ENCODE data around the gene KHNYN. TPM values are rescaled to one million over a fixed set of nuclear protein-coding genes. Genes with fewer than 3 reads are reported as not detected.
A peak's percentile ranks its signal among the peaks of the same experiment; 100 is the strongest.
"Not testable (repeated sequence)": the region's sequence is repeated elsewhere in the genome, so short reads cannot be mapped to it uniquely, and the experiment has no call there.

The KHNYN gene
- total RNA-seq, 1 donor from 2014 or later, result 128 TPM

- FAIRE-seq (no peak), DNase-seq (ENCODE audit: low read depth) (no peak)
- Histone ChIP-seq H3K27me3 (ENCODE audit: control insufficient read depth, insufficient read depth, low read length) (no peaks in the 10 kb centered on the region), H3K4me3 (ENCODE audit: low read depth, low read length) (no peak overlapping the region), H3K36me3 (ENCODE audit: control insufficient read depth, insufficient read depth, low read length) (no peaks in the 10 kb centered on the region)
- TF ChIP-seq CTCF (IDR thresholded peaks at IDR 0.05; ENCODE audit: insufficient read depth, low read length, severe bottlenecking), result no peak
Observed at GRCh38 chr14:24387009-24387345, 42.8 kb upstream of the KHNYN start.

GRCh38 chr14:24387579-24387978 is 42.2 kb upstream of the KHNYN start:
- not testable (repeated sequence) for H3K4me3 ChIP-seq (ENCODE audit: low read depth, low read length); H3K27me3 ChIP-seq (ENCODE audit: control insufficient read depth, insufficient read depth, low read length); DNase-seq (ENCODE audit: low read depth); H3K36me3 ChIP-seq (ENCODE audit: control insufficient read depth, insufficient read depth, low read length); FAIRE-seq

- FAIRE-seq (no peak), DNase-seq (ENCODE audit: low read depth) (no peak)
- no peak for TF ChIP-seq CTCF (IDR thresholded peaks at IDR 0.05; ENCODE audit: insufficient read depth, low read length, severe bottlenecking)
- Histone ChIP-seq H3K27me3 (ENCODE audit: control insufficient read depth, insufficient read depth, low read length) (no peaks in the 10 kb centered on the region), H3K36me3 (ENCODE audit: control insufficient read depth, insufficient read depth, low read length) (no peaks in the 10 kb centered on the region), H3K4me3 (ENCODE audit: low read depth, low read length) (no peak overlapping the region)
Observed at GRCh38 chr14:24388474-24389179, 41.1 kb upstream of the KHNYN start.

GRCh38 chr14:24389226-24389848 is 40.4 kb upstream of the KHNYN start:
- Histone ChIP-seq H3K27me3 (ENCODE audit: control insufficient read depth, insufficient read depth, low read length) (no peaks in the 10 kb centered on the region), H3K36me3 (ENCODE audit: control insufficient read depth, insufficient read depth, low read length) (no peaks in the 10 kb centered on the region), H3K4me3 (ENCODE audit: low read depth, low read length) (no peak overlapping the region)
- TF ChIP-seq CTCF (IDR thresholded peaks at IDR 0.05; ENCODE audit: insufficient read depth, low read length, severe bottlenecking), result no peak
- FAIRE-seq (no peak), DNase-seq (ENCODE audit: low read depth) (no peak)

DNA sequence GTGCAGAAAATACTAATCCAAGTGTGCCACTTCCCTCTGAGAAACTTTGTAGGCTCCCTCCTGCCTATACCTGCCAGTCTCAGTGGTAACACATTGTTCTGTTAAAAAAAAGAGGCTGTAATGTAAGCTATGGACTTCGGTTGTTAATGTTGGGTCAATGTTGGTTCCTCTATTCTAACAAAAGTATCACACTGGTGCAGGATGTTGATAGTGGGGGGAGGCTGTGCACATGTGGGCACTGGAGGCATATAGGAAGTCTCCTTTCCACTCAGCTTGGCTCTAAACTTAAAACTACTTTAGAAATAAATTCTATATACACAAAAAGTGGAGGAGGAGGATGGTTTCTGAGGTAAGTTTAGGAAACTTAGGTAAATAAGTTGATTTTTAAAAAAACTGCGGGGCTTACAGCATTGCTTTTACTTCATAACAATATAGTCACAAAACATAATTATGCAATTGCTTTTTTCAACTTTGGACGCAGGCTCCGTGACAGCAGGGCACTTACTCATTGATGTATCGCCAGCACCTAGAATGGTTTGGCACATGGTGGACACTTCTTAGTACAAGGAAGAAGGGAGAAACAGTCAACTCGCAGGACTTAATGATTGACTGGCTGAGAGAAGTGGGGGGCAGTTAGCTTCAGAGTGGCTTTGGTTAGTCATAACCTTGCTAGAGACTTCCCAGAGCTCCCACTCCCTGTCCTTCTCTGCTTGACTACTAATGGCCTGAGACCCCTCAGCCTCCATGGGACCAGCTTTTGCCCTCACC is 38.9 kb upstream of the KHNYN start:
- no peaks in the 10 kb centered on the region for H3K27me3 ChIP-seq (ENCODE audit: control insufficient read depth, insufficient read depth, low read length)
- DNase-seq (ENCODE audit: low read depth) (no peak), FAIRE-seq (no peak)
- no peak overlapping the region for H3K4me3 ChIP-seq (ENCODE audit: low read depth, low read length)
- no peaks in the 10 kb centered on the region for H3K36me3 ChIP-seq (ENCODE audit: control insufficient read depth, insufficient read depth, low read length)
- no peak for TF ChIP-seq CTCF (IDR thresholded peaks at IDR 0.05; ENCODE audit: insufficient read depth, low read length, severe bottlenecking)

DNA sequence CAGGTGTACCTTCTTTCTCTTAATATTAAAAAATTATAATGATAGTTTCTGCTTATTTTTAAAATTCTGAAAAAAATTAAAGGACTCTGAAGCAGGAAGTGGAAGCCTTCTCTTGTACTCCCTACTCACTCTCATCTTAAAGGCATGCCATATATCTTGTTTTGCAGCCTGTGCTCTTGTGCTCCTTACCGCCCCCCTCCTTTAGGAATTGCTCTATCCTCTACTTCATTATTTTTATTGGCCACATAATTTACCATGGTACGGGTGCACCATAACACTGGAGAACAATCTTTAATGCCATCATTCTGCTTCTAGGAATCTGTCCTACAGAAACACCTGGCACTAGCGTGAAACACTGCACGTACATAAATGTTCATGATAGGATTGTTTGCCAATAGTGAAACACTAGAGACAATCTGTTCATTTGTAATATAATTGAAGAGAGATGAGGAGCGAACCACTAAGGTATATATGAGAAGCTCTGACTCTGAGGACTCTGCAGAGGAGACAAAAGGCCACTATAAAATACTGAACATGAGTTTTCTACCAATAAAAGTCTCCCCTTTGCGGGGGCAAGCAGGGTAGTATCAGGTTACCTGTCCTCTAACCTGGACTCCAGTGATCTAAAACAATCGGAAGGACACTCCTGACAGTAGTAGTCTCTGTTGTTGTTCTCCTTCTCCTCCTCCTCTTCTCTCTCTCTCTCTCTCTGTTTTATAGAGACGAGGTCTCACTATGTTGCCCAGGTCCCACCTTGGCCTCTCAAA is 37.2 kb upstream of the KHNYN start:
- TF ChIP-seq CTCF (IDR thresholded peaks at IDR 0.05; ENCODE audit: insufficient read depth, low read length, severe bottlenecking), result peak; percentile 40
- DNase-seq (ENCODE audit: low read depth) (peak; percentile 90), FAIRE-seq (no peak)
- H3K36me3 ChIP-seq (ENCODE audit: control insufficient read depth, insufficient read depth, low read length), result no peaks in the 10 kb centered on the region
- no peak overlapping the region for H3K4me3 ChIP-seq (ENCODE audit: low read depth, low read length)
- no peaks in the 10 kb centered on the region for H3K27me3 ChIP-seq (ENCODE audit: control insufficient read depth, insufficient read depth, low read length)
